ENCODE measurements around the gene DDC.

DNA sequence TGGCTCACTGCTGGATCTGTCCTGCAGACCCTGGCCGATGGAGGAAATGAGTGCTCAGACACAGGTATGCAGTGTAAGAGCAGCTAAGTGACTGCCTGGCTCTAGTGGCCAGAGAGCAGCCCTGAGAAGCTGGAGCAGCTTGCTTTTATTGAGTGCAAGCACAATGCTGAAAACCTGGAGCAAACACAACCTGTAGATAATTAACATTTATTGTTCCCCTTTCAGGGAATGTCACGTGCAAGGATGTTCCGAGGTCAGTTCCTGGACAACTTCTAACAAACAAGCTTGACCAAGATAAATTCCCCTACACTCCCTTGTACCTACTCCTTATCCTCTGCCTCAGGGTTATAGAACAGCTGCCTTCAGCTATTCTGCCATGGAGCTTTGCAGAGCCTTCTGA, 31.3 kb downstream of the DDC start:
- TF ChIP-seq, protein P1, sequence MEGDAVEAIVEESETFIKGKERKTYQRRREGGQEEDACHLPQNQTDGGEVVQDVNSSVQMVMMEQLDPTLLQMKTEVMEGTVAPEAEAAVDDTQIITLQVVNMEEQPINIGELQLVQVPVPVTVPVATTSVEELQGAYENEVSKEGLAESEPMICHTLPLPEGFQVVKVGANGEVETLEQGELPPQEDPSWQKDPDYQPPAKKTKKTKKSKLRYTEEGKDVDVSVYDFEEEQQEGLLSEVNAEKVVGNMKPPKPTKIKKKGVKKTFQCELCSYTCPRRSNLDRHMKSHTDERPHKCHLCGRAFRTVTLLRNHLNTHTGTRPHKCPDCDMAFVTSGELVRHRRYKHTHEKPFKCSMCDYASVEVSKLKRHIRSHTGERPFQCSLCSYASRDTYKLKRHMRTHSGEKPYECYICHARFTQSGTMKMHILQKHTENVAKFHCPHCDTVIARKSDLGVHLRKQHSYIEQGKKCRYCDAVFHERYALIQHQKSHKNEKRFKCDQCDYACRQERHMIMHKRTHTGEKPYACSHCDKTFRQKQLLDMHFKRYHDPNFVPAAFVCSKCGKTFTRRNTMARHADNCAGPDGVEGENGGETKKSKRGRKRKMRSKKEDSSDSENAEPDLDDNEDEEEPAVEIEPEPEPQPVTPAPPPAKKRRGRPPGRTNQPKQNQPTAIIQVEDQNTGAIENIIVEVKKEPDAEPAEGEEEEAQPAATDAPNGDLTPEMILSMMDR (IDR thresholded peaks at IDR 0.05; ENCODE audit: insufficient read depth, low read length, poor library complexity, severe bottlenecking): no peak
- no peak for TF ChIP-seq EZH2phosphoT487 (conservative IDR thresholded peaks at IDR 0.05; ENCODE audit: low read length)
